GM18867 (cell line): ENCODE data around the gene TTC12.

ENCODE experiments used
- ATAC-seq: cut with Tn5 transposase; IDR thresholded peaks from one replicate; pipeline ENCODE4 v1.9.1; 2021; ENCODE audit warnings: mild to moderate bottlenecking, moderate library complexity; ENCODE audit not compliant: unreplicated experiment

The TTC12 gene

GRCh38 chr11:113319085-113319484 lies 4.7 kb downstream of the TTC12 start:
- ATAC-seq: no peak

- ATAC-seq: no peak
These were observed 7.8 kb downstream of the TTC12 start for GRCh38 chr11:113322158-113322557.

- ATAC-seq: no peak
These were observed 9.9 kb downstream of the TTC12 start for GRCh38 chr11:113324250-113324649.

- ATAC-seq: no peak
These were observed 15.3 kb downstream of the TTC12 start for GRCh38 chr11:113329725-113330124.

GRCh38 chr11:113331441-113331840 lies 17.1 kb downstream of the TTC12 start:
- no peak for ATAC-seq

- no peak for ATAC-seq
These were observed 17.6 kb downstream of the TTC12 start for GRCh38 chr11:113332023-113332422.

- no peak for ATAC-seq
These were observed 18.4 kb downstream of the TTC12 start for GRCh38 chr11:113332638-113333329.

GRCh38 chr11:113334183-113334582 lies 19.8 kb downstream of the TTC12 start:
- ATAC-seq: no peak

- ATAC-seq: no peak
These were observed 24.3 kb downstream of the TTC12 start for GRCh38 chr11:113338730-113339129.

GRCh38 chr11:113339929-113340589 lies 25.7 kb downstream of the TTC12 start:
- ATAC-seq: no peak

GRCh38 chr11:113341388-113342165 lies 27.2 kb downstream of the TTC12 start:
- ATAC-seq: no peak

GRCh38 chr11:113345978-113346377 lies 31.6 kb downstream of the TTC12 start:
- no peak for ATAC-seq

- no peak for ATAC-seq
These were observed 35.1 kb downstream of the TTC12 start for GRCh38 chr11:113349528-113349927.

- ATAC-seq: no peak
These were observed 36.1 kb downstream of the TTC12 start for GRCh38 chr11:113350336-113351067.

- no peak for ATAC-seq
These were observed 36.7 kb downstream of the TTC12 start for GRCh38 chr11:113351068-113351450.

- no peak for ATAC-seq
These were observed 37.1 kb downstream of the TTC12 start for GRCh38 chr11:113351480-113351879.

GRCh38 chr11:113356203-113356602 lies 41.8 kb downstream of the TTC12 start:
- no peak for ATAC-seq

GRCh38 chr11:113363406-113363805 lies 49.0 kb downstream of the TTC12 start:
- ATAC-seq: no peak

- no peak for ATAC-seq
These were observed 49.7 kb downstream of the TTC12 start for GRCh38 chr11:113363996-113364641.

- ATAC-seq: no peak
These were observed 51.5 kb downstream of the TTC12 start for GRCh38 chr11:113365895-113366294.

- no peak for ATAC-seq
These were observed 55.0 kb downstream of the TTC12 start for GRCh38 chr11:113369411-113369810.
